Neural cell (in vitro differentiated cells): Measurements from ENCODE around the gene DLG2.

Experiments
- CTCF ChIP-seq: fragments of 450-650 bp; IDR thresholded peaks from 2 replicates; pipeline ENCODE4 v1.5.1; 2014; ENCODE audit warnings: antibody characterized with exemption, mild to moderate bottlenecking, moderate library complexity; ENCODE audit not compliant: poor library complexity, severe bottlenecking
- EP300 ChIP-seq: fragments of 450-650 bp; conservative IDR thresholded peaks from 2 replicates; pipeline ENCODE4 v1.6.1; 2014; ENCODE audit warnings: antibody characterized with exemption, mild to moderate bottlenecking, moderate library complexity; ENCODE audit not compliant: poor library complexity, severe bottlenecking
- EZH2 ChIP-seq: fragments of 200-600, 300-800 bp; shearing (Covaris generic), sonication (generic); IDR thresholded peaks from 2 replicates; pipeline ENCODE4 v1.6.1; 2014; ENCODE audit warnings: antibody characterized with exemption, low read length, borderline replicate concordance, mild to moderate bottlenecking; ENCODE audit not compliant: insufficient read depth, poor library complexity, severe bottlenecking
- MXI1 ChIP-seq: fragments of 450-650 bp; conservative IDR thresholded peaks from 2 replicates; pipeline ENCODE4 v1.6.1; 2014; ENCODE audit warnings: antibody characterized with exemption, mild to moderate bottlenecking; ENCODE audit not compliant: poor library complexity, severe bottlenecking
- POLR2AphosphoS5 ChIP-seq: IDR thresholded peaks from 2 replicates; pipeline ENCODE4 v1.6.1; 2012
- RAD21 ChIP-seq: fragments of 450-650 bp; conservative IDR thresholded peaks from 2 replicates; pipeline ENCODE4 v1.6.1; 2014; ENCODE audit warnings: antibody characterized with exemption, mild to moderate bottlenecking, moderate library complexity
- REST ChIP-seq: IDR thresholded peaks from 2 replicates; pipeline ENCODE4 v1.6.1; 2012; ENCODE audit warnings: borderline replicate concordance
- SMC3 ChIP-seq: fragments of 450-650 bp; conservative IDR thresholded peaks from 2 replicates; pipeline ENCODE4 v1.6.1; 2014; ENCODE audit warnings: antibody characterized with exemption, mild to moderate bottlenecking, moderate library complexity; ENCODE audit not compliant: poor library complexity
- TAF1 ChIP-seq: IDR thresholded peaks from 2 replicates; pipeline ENCODE4 v1.6.1; 2012; ENCODE audit warnings: low read depth

GRCh38 chr11:84193706-84194105 lies 1433.4 kb downstream of the DLG2 start:
- no peak for TF ChIP-seq REST
- TF ChIP-seq CTCF, result no peak
- TF ChIP-seq RAD21, result no peak
- TF ChIP-seq EZH2, result no peak
- no peak for TF ChIP-seq TAF1
- no peak for TF ChIP-seq POLR2AphosphoS5
- no peak for TF ChIP-seq MXI1
- no peak for TF ChIP-seq SMC3
- TF ChIP-seq EP300, result no peak
